ENCODE data around the gene AJM1. TPM values are rescaled to one million over a fixed set of nuclear protein-coding genes. Genes with fewer than 3 reads are reported as not detected.
"Not testable (repeated sequence)": the region's sequence is repeated elsewhere in the genome, so short reads cannot be mapped to it uniquely, and the experiment has no call there.

The AJM1 gene
- total and polyA plus RNA-seq, 2 of the 8 experiments (the other 6 are each of a cell fraction or from before 2014, with no cell fraction given) = 0.12 to 0.97 TPM

DNA sequence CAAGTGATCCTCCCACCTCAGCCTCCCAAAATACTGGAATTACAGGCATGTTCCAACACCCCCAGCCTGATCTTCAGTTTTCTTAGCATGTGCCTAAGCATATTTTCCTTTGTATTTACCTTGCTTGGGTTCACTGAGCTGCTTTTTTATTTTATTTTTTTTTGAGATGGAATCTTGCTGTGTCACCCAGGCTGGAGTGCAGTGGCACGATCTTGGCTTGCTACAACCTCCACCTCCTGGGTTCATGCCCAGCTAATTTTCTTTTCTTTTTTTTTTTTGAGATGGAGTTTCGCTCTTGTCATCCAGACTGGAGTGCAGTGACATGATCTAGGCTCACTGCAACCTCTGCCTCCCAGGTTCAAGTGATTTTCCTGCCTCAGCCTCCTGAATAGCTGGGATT, 27.3 kb downstream of the AJM1 start:
- H3K27me3 ChIP-seq (replicated peaks in 1 of 4; ENCODE audit: control insufficient read depth in 3 of 4, extremely low read depth in 1 of 4, insufficient read depth in 3 of 4, low read length in 3 of 4); H3K4me2 ChIP-seq (ENCODE audit: insufficient read depth in 1 of 2, low read depth in 2 of 2, low read length in 2 of 2); H2BK12ac ChIP-seq (ENCODE audit: low read depth, low read length); H2AK5ac ChIP-seq (ENCODE audit: low read depth, low read length); H3K23me2 ChIP-seq (ENCODE audit: low read depth, low read length); H2BK20ac ChIP-seq (ENCODE audit: low read length); H4K91ac ChIP-seq (replicated peaks; ENCODE audit: insufficient read length, low read length); H4K20me1 ChIP-seq (replicated peaks in 1 of 2; ENCODE audit: control insufficient read depth in 1 of 2, insufficient read depth in 2 of 2, low read length in 2 of 2); H3K4me3 ChIP-seq (ENCODE audit: extremely low read depth in 1 of 4, insufficient read depth in 2 of 4, low read depth in 3 of 4, low read length in 4 of 4); H3K4ac ChIP-seq (replicated peaks; ENCODE audit: insufficient read length, low read depth, low read length); H3K79me2 ChIP-seq (ENCODE audit: control insufficient read depth in 1 of 2, insufficient read depth in 2 of 2, low read length in 2 of 2); FAIRE-seq; H3K4me1 ChIP-seq (replicated peaks in 1 of 4; ENCODE audit: control insufficient read depth in 3 of 4, insufficient read depth in 4 of 4, low read length in 3 of 4); H3K18ac ChIP-seq (ENCODE audit: extremely low read depth, low read length); H4K8ac ChIP-seq (ENCODE audit: extremely low read depth, insufficient read depth, low read length); H2BK15ac ChIP-seq (ENCODE audit: low read length); H3K9ac ChIP-seq (replicated peaks in 1 of 4; ENCODE audit: extremely low read depth in 1 of 4, low read depth in 3 of 4, low read length in 3 of 4); DNase-seq (ENCODE audit: low read depth in 1 of 2, low spot score in 2 of 2); H3K79me1 ChIP-seq (ENCODE audit: low read depth, low read length); H3K14ac ChIP-seq (ENCODE audit: insufficient read length); H4K5ac ChIP-seq (ENCODE audit: insufficient read length, low read depth, low read length); H2BK5ac ChIP-seq (ENCODE audit: low read depth, low read length); H3K27ac ChIP-seq (ENCODE audit: low read depth, low read length); H2BK120ac ChIP-seq (replicated peaks; ENCODE audit: low read depth, low read length); H3K56ac ChIP-seq (replicated peaks; ENCODE audit: insufficient read length, low read depth, low read length); H2AFZ ChIP-seq (ENCODE audit: low read length); H3K23ac ChIP-seq (ENCODE audit: insufficient read length); H3K36me3 ChIP-seq (ENCODE audit: control insufficient read depth in 2 of 4, insufficient read depth in 4 of 4, low read length in 3 of 4): not testable (repeated sequence)
- ChIA-PET POLR2A (ENCODE audit: partially characterized antibody) (interaction anchor here (0.9 to 2.5 kb wide), 4 partner anchors 8 to 18 kb away, joined by 3 to 6 read pairs (median 4); no protein-coding TSS in a partner anchor), CTCF (ENCODE audit: partially characterized antibody) (interaction anchor here (1.2 to 2.1 kb wide), 5 partner anchors 12 to 84 kb away, joined by 3 to 5 read pairs (median 3); no protein-coding TSS in a partner anchor)
- H3K9me3 ChIP-seq (ENCODE audit: insufficient read depth in 2 of 2, low read depth in 1 of 2, low read length in 1 of 2) = peaks cover 36 to 41% of the 10 kb centered on the region in 2 experiments
- WGBS, 2 experiments (ENCODE audit: extremely low coverage in 1 of 2, insufficient coverage in 1 of 2, insufficient read length in 1 of 2, insufficient replicate concordance in 2 of 2, low coverage in 1 of 2, low lambda C conversion rate in 2 of 2, missing lambda C conversion rate in 1 of 2) = 91% methylated on average over 1 of the region's 2 CpGs; no CpG with 5 or more reads in 1 of the 2 experiments

Measured in H1 (cell line).